GM21381 (cell line): ENCODE data around the gene EFNA5.

ENCODE experiments used
- ATAC-seq: cut with Tn5 transposase; IDR thresholded peaks from one replicate; pipeline ENCODE4 v1.9.1; 2021; ENCODE audit warnings: mild to moderate bottlenecking, moderate library complexity; ENCODE audit not compliant: unreplicated experiment

Gene EFNA5

GRCh38 chr5:107646418-107646817, 24.3 kb downstream of the EFNA5 start:
- no peak for ATAC-seq

- ATAC-seq, result no peak
Measured at GRCh38 chr5:107640568-107640967, 30.2 kb downstream of the EFNA5 start.

- ATAC-seq, result no peak
Measured at GRCh38 chr5:107639990-107640389, 30.7 kb downstream of the EFNA5 start.

- no peak for ATAC-seq
Measured at GRCh38 chr5:107636555-107636954, 34.2 kb downstream of the EFNA5 start.

GRCh38 chr5:107636068-107636467, 34.7 kb downstream of the EFNA5 start:
- ATAC-seq, result no peak

- ATAC-seq, result no peak
Measured at GRCh38 chr5:107634981-107635848, 35.5 kb downstream of the EFNA5 start.

GRCh38 chr5:107633171-107633901, 37.4 kb downstream of the EFNA5 start:
- ATAC-seq, result no peak

GRCh38 chr5:107631805-107632362, 38.9 kb downstream of the EFNA5 start:
- ATAC-seq, result no peak

GRCh38 chr5:107630184-107630583, 40.6 kb downstream of the EFNA5 start:
- ATAC-seq, result no peak

GRCh38 chr5:107624235-107624634, 46.5 kb downstream of the EFNA5 start:
- no peak for ATAC-seq

- no peak for ATAC-seq
Measured at GRCh38 chr5:107621089-107621488, 49.6 kb downstream of the EFNA5 start.

- ATAC-seq, result no peak
Measured at GRCh38 chr5:107619781-107620180, 51.0 kb downstream of the EFNA5 start.

GRCh38 chr5:107618242-107618641, 52.5 kb downstream of the EFNA5 start:
- ATAC-seq, result no peak

- ATAC-seq, result no peak
Measured at GRCh38 chr5:107617052-107617451, 53.7 kb downstream of the EFNA5 start.

GRCh38 chr5:107616213-107616612, 54.5 kb downstream of the EFNA5 start:
- no peak for ATAC-seq

- ATAC-seq, result no peak
Measured at GRCh38 chr5:107615299-107615817, 55.4 kb downstream of the EFNA5 start.

GRCh38 chr5:107612541-107612940, 58.2 kb downstream of the EFNA5 start:
- ATAC-seq, result no peak

GRCh38 chr5:107610798-107611197, 59.9 kb downstream of the EFNA5 start:
- no peak for ATAC-seq

- ATAC-seq, result no peak
Measured at GRCh38 chr5:107607671-107608345, 62.9 kb downstream of the EFNA5 start.

- ATAC-seq, result no peak
Measured at GRCh38 chr5:107607196-107607595, 63.5 kb downstream of the EFNA5 start.

GRCh38 chr5:107605596-107606125, 65.1 kb downstream of the EFNA5 start:
- no peak for ATAC-seq
